ENCODE data around the gene KRT76.

Gene KRT76

DNA sequence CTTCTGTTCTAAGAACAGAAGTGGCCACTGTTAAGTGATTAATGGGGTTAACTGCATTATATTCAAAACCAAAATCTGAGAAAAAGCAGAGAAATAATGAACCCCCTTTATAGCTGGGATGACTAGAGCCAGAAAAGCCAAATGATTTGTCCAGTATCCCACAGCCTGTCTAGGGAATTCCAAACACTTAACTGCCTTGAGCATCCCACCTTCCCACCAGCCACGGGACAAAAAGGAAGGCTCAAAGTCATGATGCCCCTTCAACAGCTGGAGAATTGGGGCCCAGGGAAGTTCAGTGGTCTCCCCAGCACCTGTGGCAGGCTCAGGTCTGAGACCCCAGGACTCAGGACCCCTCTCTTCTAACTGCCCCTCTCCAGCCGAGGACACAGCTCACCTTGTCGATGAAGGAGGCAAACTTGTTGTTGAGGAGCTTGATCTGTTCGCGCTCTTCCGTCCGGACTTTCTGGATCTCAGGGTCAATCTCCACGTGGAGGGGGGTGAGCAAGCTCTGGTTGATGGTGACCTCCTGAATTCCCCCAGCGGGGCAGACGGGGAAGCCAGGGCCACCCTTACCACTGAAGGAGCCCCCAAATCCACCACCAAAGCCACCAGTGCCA is 36.2 kb upstream of the KRT76 start:
- no peak for DNase-seq

DNA sequence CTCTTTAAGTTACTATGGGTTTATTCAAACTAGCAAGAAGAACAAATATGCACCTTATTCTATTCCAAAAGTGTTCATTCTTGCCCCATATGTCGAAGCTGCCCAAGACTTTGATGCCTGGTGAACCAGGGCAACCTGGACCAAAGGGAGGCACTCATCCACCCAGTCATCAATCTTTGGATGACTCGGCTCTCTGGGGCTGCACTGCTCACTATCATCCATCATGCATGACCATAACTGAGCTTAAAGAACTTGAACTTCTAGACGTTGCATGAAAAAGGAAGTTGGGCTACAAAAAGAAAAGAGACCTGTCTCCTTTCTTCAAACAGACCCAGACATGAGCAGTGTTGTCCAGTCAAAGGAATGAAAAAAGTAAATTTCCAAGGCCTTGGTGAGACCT is 35.6 kb upstream of the KRT76 start:
- no peak for DNase-seq

DNA sequence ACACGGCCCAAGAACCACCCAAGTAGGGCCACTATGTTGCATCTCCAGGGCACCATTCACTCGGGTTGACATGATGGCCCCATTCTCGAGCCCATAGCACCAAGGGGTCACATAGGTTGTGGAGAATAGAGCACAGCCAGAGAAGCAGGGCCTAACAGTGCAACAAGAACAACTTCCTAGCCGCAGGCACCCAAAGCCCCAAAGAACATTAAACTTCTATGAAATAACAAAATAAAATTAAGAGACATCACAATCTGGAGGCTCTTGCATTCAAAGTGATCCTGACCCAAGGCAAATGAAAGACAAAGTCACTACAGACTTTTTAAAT is 34.9 kb upstream of the KRT76 start:
- DNase-seq, result no peak

DNA sequence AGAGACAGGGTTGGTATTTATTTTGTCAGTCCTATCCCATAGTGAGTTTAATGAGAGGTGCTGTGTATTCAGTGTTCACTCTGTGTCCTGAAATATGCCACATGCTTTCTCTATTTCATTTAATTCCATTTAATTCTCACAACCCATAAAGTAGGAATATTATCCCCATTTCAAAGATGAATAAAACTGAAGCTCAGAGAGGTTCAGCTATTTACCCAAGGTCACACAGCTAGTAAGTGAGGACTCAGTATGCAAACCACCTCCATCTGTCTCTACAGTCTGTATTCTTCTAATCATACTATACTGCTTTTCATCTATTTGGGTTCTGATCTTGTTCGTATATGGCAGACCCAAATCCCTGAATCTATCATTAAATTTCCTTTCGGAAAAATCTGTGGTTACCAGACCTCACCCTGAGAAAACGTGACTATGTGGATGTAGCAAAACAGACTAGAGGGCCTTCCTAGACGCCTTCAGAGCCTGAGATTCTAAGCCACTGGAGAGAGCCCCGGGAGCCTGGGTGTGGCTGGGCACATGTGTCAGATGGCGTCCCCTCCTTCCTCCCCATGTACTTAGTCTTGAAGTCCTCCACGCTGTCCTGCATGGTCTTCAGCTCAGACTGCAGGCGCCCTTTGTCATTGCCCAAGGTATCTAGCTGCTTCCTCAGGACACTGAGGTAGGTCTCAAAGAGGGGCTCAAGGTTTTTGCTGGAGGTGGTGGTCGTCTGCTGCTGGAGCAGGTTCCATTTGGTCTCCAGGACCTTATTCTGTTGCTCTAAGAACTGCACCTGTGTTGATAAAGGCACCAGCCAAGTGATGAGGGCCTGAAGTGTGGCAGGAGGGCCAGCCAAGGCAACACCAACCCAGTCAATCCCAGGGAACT is 34.3 kb upstream of the KRT76 start:
- DNase-seq, result no peak

DNA sequence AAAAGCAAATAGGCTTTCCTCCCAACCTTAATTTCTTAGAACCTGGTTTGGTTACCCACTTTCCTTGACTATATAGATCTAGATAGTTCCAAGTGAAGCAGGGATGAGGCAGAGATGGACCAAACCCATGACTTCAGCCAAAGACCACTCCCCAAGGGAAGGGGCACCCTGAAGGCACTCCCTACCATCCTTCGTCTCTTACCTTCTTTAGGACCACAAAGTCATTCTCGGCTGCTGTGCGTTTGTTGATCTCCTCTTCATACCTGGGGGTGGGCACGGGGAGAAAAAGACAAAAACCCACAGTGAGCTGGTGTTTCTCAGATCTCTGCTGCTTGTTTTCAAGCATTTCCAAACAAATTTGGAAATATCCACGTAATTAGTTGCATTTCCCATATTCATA is 33.4 kb upstream of the KRT76 start:
- no peak for DNase-seq

DNA sequence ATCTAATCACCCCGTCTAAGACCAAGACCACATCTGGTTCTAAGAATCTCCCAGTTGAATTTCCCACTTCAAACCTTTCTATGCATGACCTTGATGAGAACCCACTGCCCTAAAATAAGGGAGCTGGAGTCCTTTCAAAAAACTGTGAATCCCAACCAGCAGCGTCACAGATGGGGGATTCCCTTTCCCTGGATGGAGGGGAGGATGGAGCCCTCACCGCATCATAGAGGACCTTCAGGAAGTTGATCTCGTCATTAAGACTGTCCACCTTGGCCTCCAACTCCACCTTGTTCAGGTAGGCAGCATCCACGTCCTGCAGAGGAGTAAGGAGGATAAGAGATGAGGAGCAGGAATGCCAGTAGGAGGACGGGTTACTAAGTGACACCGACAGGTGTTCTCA is 32.0 kb upstream of the KRT76 start:
- no peak for DNase-seq

DNA sequence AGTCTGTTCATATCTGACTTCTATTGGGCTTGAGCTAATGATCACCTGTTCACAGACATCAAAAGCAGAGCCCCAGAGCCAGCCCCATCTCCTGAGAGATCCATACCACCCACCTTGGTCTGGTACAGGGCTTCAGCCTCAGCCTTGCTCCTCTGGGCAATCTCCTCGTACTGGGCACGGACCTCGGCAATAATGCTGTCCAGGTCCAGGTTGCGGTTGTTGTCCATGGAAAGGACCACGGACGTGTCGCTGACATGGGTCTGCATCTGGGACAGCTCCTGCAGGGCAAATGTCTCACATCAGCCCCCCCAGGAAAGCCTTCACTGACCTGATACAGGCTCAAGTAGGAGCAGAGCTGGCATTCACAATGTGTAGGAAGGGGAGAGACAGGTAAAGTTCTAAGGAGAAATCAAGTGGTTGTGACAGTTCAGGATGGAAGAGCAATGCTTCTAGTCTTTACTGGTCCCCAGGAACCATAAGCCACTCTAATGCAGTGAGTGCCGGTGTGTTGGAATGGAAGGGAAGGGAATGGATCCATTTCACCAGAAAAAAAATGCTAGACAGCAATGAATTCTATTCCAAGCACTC is 31.5 kb upstream of the KRT76 start:
- DNase-seq, result no peak

DNA sequence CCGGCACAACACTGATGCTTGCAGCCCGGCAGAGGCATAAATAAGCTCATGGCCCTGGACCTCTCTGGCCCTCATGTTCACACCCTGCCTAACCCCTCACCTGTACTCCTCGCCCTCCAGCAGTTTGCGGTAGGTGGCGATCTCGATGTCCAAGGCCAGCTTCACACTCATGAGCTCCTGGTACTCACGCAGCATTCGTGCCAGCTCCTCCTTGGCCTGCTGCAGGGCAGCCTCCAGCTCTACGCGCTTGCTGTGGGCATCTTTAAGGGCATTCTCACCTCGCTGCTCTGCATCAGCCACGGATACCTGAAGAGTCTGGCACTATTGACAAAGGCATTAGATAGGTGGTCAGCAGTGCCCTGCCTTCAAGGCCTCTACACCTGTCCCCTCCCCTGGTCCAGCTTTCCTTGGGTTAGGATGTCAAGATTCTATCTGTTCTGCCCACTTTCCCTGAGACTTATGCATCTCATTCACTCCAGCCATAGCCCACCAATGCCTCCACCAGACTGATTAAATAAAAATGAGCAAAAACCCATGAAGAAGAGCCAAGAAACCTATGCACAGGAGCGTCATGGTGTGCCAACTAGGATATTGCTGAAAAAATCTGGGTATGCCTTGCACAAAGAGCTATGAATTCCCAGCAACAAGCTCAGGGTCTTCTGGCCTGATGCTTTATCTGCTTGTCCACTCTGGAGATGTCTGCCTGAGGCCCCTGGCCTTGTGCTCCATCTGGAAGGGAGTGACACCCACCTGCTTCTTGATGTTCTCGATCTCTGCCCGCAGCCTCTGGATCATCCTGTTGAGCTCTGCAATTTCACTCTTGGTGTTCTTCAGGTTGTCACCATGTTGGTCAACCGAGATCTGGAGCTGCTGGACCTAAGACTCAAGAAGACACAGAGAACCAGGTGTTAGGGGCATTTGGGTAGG is 30.7 kb upstream of the KRT76 start:
- DNase-seq, result no peak

DNA sequence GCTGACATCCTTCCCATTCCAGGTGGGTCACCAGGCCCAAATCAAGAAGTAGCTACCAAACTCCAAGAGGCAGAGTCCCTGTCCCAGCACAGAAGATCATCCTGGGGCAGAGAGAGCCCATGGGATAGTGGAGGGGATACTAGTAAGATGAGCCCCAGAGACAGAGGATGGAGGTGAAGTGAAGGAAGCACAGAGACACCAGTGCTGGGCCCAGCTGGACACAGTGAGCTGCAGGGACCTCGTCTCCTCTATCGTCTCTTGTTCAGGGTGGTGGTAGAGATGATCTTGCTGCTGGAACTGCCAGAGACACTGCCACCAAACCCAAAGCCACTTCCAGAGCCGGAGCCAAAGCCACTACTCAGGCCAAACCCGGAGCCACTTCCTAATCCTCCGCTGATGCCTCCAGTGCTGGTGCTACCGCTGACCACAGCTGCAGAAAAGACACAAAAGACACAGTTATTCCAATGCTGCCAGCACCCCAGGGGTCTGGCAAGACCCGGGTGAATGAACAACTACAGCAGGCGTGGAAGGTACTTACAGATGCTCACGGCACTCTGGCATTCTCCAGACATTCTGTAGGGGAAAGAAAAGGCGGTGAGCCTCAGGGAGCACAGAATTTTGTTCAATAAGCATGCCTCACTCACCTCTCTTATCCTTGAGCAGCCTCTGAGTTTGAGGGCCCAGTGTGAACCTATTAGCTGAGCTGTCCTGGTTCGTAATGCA is 29.8 kb upstream of the KRT76 start:
- DNase-seq, result no peak

DNA sequence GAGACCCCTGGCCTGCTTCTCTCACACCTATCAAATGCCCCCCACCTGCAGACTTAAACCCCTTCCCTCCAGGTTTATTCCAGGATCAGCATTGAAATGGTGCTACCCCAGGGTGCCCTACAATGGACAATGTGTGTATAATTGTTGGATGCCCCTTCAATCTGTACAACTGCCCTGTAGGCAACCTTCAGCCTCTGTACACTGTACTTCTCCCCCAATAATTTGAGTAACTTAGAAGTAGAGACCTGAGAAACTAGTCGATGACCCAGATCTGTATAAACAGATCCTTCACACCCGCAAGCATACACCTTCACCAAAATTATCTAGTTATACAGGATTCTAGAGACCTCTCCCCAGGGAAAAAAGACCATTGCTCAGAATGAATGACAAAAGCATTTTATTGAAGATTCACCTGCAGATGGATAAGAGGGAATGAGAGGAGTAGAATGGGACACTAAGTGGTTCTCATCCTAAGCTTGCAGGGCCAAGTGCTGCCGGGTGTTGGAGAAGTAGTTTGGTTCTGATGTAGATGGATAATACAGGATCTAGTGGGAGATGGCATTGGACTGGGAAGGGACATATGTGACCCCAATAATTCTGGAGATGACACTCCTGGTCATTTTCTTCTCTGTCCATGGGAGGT is 29.1 kb upstream of the KRT76 start:
- DNase-seq, result no peak

DNA sequence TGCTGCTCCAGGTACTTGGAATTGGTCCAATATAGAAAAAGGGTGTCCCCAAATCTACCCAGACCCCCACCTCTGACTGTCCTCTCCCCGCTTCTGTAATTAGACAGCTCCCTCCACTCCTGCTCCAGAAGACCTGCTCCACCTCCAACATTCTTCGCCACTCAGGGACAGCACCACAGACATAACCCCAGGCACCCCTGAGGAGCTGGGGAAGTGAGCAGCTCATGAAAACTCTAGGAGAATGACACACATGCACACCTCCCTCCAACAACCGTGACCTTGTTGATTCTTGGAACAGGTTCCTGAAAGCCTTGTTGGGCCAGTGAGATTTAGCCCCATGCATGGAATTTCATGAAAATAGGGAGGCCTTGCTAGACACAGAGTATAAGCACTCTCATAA is 28.6 kb upstream of the KRT76 start:
- DNase-seq, result no peak

DNA sequence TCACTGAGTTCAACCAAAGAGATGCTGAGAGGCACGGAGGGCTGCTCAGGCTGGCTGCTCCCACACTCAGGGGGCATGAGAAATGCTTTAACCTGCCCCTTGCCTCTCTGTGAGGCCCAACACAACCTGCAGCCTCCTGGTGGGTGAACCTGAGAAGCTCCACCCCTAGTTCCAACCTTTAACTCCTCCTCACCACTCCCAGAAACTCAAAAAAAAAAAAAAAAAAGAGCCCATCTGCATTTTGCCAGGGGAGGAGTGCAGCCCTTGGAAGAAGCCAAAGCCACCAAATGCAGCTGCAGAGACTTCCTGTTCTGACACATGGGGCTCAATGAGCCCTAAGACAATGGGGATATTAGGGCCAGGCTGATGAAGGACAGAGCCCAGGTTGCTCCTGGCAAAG is 27.9 kb upstream of the KRT76 start:
- DNase-seq, result no peak

DNA sequence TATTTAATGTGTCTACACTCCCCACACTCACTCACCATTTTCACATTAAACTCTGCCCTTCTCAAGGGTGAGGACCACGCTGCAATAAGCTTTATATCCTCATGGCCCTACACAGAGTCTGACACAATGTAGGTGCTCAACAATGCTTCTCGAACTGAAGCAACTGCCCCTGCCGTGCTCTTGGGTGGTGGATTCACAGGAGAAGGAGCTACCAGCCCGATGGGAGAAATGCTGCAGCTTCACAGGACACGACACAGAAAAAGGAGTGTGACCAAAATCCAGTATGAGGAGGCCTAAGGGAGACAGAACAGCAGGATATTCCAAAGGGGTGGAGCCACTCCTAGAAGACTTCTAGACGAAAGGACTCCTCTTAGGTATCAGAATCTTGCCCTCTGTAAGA is 25.3 kb upstream of the KRT76 start:
- no peak for DNase-seq

DNA sequence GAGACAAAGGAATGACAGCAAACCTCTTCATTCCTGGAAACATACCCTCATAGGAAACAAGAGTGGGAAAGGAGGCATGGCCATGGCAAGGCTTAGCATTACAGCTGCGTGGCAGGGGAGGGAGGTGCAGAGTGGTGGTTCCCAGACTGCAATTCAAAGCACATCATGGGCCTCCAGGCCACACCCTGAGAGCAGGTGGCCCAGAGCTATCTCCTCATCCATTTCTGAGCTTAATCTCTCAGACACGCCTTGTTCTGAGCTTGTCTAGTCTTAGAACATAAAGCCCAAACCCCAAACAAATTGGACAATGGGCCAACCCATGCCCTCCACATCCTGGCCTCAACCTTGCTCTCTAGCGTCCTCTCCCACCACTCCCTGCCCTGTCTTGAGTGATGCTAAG is 24.6 kb upstream of the KRT76 start:
- DNase-seq, result no peak

DNA sequence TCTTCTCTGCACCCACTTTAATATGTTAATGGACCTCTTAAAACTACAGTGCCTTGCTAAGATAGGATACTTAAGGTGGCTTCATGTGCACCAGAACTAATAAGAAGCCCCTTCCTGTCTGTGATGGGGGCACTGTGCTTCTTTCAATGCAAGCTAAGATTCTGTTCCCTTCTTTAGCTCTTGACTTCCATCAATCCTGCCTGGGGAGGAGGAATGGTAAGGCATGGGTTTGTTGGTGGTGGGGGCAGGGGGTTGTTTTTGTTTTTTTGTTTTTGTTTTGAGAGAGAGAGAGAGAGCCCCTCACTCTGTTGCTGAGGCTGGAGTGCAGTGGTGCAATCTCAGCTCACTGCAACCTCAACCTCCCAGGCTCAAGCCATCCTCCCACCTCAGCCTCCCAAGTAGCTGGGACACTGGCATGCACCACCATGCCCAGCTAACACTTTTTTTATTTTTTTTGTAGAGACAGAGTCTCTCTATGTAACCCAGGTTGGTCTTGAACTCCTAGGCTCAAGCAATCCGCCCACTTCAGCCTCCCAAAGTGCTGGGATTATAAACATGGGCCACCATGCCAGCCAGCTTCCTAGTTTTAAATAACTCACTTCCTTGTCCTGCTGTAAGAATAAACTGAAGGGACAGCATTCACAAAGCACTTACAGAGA is 23.2 kb upstream of the KRT76 start:
- no peak for DNase-seq

DNA sequence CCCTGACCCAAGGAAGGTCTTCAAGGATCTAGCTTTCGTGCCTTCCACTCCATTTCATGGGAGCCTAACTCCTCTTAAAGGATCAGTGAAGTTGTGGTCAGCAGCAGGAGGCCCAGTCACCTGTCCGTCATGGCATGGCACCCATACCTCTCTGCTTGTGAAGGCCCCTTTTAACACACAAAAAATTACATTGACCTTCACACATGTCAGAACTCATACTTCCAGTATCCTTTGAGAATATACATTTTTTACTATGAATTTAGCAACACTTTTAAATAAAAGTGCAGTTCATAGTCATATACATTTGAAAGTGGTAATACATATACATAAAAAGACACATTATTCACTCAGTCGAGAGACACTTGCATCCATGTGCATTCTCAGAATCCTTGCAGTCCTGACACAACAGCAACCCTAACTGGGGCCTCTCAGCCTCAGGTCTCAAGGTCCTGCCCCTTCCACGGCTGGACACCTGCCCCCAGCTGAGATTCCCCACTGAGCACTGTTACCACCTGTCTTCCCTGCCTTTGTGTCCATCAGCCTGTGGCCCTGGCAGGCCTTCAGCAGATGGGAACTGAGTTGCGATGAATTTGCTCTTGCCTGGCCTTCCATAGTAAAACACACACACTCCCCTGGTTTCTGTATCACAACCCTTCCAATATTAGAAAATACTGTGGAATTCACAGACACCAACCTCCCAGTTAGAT is 22.5 kb upstream of the KRT76 start:
- no peak for DNase-seq

DNA sequence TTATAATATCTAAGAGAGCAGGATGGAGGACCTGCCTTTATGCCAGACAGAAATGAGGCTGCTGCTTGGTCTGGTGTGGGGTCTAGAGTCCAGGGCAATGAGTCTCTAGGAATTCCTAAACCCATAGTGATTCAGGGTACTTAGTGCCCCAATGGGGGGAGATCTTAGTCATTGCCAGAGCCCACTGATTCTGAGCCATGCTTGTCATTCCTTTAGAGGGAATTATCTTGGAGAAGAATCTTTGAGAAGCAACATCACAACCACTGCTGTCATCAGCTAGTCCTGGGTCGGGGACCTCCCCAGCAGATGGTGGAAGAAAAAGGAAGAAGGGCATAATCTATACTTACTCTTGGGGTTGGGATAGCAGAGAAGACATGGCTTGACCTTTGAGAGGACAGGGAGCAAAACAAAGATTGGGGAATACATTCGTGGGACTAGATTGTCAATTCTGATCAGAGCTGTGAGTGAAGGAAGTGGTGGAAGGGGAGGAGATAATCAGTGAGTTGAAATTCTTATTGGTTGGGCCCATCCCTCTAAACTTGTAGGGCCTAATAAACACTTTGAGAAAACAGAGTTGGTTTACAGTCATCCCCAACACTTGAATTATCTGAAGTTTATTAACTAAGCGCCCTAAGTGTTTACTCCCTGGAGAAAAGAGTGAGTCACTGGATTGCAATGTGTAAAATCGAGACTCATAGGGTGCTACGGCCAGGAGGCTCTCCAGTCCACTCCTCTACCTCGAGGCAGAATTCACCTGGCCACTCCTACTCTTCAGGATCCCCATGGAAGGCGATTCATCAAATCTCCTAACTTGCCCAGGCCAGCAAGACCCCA is 21.7 kb upstream of the KRT76 start:
- no peak for DNase-seq

DNA sequence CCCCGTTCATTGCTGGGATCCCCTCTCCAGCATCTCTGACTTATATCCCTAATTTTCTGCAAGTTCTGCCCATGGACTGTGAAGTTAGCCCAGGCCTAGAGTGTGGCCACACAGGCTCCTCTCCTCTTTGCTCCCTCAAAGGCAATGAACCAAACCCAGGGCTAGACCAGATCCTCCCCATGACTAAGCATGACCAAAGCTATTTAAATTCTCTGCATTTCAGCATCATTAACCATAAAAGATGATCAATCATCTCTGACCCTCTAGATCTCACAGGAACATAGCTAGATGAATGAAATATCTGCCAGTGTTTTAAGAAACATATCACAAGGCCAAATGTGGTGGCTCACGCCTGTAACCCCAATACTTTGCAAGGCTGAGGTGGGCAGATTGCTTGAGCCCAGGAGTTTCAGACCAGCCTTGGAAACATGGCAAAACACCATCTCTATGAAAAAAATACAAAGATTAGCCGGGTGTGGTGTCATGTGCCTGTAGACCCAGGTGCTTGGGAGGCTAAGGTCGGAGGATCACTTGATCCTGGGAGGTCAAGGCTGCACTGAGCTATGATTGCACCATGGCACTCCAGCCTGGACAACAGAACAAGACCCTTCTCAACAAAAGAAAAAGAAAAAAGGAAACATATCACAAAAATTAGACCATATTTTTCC is 21.0 kb upstream of the KRT76 start:
- DNase-seq, result no peak

DNA sequence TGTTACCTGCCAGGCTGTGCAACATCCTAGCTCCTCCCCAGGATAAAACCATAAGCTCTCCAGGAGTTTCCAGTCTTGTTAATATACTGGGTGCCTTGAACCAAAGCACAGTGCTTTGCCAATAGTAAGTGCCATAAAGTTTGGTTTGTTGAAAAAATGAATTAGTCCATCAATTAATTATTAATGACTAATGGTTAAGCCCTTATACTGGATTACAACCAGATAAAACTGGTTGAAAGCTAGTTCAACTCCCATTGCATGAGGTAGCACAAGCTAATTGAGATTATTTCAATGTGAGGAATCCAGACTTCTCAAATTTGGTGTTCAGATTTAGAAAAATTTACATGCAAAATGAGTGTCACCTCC is 20.4 kb upstream of the KRT76 start:
- no peak for DNase-seq
